NCI-H1436 treated with DMSO at 0.1 percent for 48 hours (cell line): ENCODE measurements around the gene SETBP1.
A peak's percentile ranks its signal among the peaks of the same experiment; 100 is the strongest.

Experiments used
- DNase-seq: peaks from one replicate; lab custom pipeline; 2025; lab: John Stamatoyannopoulos, UW

The SETBP1 gene

DNA sequence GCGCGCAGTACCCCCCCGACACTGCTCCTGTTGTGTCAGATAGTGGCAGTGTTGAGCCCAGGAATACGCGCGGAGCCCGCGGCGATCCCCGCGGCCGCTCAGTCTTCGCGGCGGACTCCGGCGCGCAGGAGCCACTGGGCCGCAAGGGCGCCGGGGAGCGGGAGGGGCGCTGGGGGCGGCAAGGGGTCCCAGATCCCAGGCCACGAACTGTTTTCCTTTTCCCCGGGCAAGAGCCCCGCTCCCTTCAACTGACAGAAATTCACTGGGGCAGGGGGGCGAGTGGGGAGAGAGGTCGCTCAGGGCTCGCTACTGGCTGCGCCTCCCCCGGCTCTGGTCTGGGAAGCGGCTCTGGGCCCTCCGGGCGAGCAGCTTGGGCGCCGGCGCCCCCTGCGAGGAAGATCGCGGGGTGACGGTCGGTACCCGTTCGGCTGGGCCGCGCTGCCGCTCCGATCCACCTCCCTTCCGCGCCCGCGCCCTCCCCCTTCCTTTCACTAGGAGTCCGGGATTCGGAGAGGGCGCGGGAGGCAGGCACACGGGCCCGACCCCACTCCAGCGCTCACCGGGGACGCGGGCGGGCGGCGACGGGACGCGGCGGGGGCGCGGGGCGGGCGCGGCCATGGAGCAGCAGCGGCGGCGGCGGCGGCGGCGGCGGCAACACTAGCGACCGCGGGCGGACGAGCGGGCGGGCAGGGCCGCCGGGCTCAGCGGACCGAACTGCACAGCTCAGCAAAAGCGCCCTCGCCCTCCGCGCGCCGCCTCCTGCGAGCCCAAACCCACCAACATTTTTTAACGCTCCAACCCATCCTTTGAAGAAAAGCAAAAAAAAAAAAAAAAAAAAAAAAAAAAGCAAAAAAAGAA is 1.4 kb upstream of the SETBP1 start:
- DNase-seq, result peak; percentile 71

DNA sequence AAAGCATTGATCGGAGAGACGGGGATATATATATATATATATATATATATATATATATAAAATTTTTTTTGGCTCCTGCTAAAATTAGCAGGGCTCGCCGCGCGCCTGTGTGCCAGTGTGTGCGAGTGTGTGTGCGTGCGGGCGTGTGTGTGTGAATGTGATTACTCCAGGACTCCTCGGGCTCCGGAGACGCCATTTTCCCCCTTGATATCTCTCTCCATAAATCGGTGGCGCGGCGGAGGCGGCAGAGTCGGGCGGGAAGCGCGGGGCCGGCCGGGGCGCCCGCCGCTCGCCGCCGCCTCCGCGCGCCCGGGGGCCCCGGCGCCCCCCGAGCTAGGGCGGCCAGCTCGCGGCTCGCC is 795 bp upstream of the SETBP1 start:
- DNase-seq, result no peak

DNA sequence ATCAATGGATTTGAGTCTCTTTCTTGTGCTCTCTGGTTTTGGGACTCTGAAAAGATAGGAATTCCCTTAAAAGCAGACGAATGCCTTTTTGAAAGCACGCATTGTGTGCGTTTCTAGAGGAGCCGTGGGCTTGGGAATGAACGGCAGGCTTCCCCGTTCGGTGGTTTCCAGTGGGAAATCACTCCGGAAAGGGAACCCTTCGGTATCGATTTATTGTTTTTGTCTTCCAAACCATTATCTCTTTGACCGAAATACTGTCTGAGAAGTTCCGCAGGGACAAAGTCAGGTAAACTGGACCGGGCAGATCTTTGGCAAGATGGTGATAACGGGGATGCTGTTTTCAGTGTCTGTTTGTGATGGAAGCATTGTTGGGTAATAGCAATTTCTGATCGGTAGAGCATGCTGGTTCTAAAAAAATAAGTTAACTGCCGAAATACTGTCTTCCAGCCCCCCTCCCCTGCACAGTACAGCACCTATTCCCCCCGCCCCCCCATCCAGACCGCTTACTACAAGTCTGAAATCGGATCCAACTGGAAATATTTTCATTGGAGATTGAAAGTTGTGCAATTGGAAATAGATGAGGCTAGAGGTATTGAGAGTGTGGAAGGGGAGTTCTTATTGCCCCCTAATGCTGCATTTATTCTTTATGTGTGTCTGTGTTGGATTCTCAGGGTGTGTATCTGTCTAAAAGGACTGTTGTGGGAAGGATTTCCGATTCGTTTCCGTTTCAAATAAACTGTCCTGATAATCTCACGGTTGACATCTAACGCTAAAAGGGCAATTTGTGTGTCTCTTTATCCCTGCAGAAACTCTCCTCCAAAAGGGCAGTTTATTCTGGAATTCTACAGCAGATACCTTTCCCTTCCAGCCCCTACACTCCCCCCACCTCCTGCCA is 635 bp downstream of the SETBP1 start:
- no peak for DNase-seq

DNA sequence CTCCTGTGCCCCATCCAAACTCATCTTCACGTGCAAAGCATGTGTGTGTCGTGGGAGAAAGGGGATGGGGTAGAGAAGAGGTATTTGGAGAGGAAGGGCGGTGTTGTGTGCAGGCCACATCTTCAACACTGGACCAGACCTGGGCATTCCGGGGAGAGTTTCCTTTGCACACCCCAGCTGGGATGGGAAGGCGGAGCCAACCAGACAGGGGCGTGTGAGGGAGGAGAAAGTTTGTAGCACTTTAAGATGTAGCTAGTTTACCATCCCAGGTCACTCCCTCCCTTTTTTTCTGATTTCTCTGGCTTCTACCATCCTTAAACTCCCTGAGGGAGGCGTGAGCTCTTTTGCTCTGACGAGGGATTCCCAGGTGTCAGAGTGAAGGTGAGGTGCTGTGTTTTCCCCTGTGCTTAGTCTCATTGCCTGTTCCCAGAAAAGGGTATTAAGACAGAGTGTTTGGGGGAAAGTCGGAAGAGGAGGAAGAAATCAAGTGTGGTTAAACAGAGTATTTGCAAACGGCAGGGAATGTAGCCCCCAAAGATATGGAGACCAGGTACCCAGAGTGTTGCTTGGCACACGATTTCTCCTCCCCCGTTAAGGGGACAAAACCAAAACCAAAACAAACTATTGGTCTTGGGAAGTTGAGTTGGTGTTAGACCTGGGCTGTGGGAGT is 1.6 kb downstream of the SETBP1 start:
- DNase-seq, result no peak

DNA sequence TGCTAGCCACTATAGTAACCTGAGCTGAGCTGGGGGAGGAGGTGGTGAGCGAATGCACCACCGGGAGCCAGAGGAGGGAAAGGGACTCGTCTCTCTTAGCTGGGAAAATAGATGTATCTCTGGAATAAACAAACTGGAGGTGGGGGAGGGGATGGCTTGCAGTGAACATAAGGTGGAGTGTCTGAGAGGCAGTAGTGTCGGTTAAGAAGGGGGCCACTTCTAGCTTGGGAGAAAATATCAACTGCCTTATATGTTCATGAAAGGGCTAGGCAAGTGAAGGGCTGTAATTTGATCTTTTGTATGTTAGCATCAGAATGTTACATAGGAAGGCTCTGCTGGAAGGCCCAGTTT is 2.2 kb downstream of the SETBP1 start:
- DNase-seq, result peak; percentile 13

DNA sequence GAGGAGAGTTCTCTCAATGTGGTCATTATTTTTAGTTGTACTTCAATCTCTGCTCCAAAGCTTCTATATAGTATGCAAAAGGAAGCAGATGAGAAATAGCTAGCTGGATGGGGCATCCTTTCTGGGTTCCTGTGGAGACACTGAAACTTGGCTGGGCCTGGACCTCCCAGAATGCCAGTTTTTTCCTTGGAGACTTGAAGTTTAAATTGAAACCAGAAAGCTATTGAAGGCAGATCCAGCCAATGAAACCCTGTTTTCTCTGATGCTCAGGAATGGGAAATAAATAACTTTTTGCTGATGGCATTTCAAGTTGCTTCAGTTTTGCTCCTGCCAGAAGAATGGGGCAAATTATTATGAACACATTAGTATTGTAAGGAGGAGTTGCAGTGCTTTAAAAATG is 2.9 kb downstream of the SETBP1 start:
- no peak for DNase-seq

DNA sequence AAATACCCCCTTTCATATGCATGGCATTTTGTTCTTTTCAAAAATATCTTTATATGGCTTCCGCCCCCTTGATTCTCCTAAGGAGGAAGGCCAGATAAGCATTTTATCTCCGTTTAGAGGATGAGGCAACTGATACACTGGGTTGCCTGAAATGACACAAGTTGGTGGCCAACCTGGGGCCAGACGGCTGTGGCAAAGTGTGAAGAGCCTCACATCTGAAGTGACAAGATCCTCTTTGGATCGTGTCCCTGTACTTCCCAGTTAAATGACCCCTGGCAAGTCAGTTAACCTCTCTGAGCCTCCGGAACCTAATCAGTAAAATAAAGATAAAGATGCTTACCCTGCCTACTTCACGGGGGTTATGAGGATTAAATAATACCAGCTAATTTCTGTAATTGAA is 4.6 kb downstream of the SETBP1 start:
- DNase-seq, result no peak

DNA sequence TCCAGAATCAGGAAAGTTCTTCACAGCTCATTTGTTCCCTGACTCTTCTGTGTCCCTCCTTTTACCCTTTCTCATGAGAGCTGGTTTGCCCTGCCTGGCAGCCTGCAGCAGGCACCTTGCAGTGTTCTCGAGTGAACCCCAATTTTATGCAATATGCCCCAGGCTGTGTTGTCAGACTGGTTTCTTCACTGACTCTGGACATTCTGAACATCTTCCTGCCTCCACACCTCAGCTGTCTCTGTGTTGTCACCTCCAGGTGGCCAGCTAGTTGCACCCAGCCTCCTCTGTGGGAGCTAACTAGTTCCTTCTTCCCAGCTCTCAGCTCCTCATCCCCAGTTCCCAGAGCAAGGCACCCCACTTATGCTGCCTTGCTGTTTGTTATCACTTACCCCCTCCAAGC is 5.5 kb downstream of the SETBP1 start:
- no peak for DNase-seq

DNA sequence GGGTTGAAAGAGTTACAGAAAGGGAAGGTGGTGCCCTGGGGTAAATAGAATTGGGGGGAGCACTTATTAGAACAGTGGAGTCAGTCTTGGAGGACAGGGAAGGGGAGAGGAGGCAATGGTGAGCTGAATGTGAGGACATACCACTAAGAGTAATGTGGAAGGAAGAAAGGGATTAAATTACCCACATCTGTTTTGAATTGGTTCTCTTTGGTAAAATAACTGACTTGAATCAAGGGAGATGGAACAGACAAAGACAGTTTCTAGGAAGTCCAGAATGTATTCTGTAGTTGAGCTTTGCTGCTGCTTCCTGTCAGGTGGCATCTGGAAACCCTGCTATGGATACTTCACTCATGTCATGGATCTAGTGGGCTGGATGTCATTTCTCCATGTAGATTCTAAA is 6.7 kb downstream of the SETBP1 start:
- no peak for DNase-seq

DNA sequence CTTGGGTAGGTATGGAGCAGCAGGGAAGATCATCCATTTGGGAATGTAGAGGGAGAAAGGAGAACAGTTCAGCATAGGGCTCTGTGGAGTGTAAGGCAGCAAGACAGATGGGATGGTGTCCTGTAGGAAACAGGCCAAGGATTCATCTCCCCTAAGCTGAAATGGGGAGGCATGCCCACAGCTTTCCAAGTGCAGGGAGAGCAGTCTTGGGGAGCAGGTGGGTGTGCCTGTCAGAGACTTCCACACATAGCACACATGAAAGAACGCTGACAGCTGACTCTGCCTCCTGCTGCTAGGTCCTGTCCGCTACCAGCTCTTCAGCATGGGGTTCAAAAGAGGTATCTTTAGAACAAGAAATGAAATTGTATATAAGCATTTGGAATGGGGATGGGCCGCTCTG is 9.0 kb downstream of the SETBP1 start:
- DNase-seq, result no peak

DNA sequence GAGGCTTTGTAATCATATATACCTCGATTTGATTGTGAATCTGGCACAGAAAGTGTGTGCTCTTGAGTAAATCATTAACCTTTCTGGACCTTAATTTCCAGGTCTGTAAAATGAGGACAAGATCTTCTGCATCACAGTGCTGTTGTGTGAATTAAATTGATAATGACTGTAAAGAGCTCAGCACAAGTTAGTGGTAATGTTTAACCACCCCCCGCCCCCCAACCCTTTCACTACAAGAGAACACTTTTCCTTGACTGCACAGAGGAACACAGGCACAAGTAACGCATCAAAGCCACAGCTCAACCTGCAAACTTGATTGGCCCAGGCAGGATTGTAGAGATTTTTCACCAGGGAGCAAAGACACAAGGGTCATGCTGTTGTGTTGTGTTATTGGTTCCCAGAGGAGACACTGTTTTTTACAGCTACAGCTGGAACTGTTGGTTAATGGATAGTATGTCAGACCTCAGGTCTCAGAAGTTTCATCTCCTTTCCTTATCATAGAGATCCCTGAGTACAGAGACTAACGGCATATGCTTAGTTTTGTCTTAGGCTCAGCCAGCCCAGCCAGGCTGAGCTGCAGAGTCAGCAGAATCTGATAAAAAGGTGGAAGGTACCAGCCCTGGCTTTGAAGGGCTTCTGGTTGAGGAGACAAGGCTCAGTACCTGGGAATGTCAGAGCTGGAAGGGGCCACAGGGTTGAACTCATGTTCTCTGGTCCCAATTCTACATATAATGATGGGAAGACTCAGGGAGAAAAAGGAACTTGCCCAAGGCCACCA is 10.6 kb downstream of the SETBP1 start:
- DNase-seq, result no peak

DNA sequence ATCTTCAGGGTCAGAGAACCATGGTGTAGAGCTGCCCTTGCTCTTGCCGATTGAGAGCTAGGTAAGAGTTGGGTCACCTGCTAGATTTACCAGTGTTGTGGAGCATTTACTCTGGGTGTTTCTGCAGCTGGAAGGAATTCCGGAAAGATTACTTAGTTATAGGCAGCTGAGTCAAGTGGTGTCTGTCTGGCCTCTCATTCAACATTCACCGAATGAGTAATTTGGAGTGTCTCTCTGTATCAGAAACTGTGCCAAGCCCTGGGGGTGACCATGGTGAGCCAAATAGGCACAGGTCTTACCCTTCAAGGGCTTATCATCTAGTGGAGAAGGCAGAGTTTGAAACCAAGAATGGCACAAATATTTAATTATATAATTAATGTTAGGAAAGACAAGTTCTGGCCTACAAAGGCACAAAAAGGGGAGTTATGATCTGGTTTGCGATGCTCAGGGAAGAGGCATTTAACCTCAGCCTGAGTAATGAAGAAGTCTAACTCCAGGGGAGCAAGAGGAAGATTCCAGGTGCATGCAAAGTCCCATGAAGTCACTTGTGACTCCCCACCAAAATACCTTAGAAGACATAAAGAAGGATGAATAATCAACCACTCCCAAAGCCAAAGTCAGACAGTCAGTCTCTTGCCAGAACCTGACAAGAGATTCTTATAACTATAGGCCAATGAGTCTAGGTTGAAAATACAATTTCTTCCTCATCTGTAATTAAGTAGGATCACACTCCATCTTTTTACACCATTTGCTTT is 12.5 kb downstream of the SETBP1 start:
- DNase-seq, result no peak

DNA sequence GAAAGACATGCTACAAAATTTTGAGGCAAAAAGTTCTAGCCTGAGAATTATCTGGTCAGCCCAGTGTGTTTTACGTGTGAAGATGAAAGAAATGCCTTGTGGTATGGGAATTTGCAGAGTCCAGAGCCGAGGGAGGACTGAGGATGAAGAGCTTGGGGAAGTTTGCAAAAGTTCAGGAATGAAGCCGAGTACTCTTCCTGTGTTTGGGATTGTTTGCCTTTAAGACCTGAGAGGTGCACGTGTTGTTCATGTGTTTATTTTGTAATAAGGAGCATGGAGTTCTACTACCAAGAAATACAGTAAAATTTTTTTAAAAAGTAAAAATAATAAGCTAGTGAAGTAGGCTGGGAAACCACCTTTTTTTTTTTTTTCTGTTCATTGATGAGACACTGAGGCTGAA is 14.8 kb downstream of the SETBP1 start:
- no peak for DNase-seq

DNA sequence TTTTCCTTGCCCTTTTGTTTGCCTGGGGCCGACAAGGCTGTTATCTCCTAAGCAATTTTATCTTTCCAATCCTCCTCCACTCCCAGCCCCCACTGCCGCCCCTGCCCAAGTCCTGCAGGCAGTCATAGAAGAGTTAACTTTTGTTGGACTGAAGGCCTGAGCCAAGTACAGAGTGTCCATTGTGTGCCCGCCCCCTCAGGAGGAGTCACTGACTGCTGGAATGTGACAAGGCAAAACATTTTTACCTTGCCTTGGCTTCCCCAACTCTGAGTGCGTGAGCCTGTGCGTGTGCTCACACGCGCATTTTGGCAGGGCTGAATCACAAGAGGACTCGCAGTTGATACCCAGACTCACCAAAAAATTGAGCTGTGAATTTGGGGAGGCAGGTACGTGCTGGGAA is 16.2 kb downstream of the SETBP1 start:
- no peak for DNase-seq

DNA sequence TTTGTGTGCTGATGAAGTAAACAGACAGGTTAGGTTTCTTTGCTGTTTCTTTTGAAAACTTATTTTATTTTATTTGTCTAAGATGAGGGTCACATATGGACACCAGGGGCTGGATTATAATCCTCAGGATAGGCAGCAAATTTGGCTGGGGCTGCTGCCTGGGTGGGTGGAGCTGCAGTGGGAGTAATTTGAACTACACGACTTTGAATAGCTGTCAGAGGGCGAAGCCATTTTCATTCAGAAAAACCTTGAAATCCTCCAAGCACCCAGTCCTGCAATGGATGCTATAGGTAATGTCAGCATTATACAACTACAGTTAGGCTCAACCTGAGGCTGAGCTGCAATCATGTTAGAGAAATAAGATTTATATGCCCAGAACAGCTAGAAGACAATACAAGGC is 16.6 kb downstream of the SETBP1 start:
- no peak for DNase-seq

DNA sequence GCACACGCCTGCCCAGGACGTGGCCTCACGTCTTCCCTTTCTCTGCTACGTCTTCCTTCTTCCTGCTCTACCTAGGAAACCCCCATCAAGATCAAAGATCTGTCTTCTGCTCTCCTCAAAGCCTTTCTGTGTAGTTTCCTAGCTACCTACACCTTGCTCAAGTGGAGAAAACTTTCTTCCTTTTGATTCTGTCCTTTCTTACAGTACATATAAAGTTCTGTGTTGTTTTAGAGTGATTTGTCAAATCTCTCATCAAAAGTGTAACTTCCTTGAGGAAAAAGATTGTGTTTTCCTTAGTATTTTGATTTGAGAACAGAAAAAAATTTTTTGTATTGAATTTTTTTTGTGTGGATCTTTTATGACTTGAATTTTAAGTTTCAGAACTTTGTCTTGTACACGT is 17.8 kb downstream of the SETBP1 start:
- DNase-seq, result no peak

DNA sequence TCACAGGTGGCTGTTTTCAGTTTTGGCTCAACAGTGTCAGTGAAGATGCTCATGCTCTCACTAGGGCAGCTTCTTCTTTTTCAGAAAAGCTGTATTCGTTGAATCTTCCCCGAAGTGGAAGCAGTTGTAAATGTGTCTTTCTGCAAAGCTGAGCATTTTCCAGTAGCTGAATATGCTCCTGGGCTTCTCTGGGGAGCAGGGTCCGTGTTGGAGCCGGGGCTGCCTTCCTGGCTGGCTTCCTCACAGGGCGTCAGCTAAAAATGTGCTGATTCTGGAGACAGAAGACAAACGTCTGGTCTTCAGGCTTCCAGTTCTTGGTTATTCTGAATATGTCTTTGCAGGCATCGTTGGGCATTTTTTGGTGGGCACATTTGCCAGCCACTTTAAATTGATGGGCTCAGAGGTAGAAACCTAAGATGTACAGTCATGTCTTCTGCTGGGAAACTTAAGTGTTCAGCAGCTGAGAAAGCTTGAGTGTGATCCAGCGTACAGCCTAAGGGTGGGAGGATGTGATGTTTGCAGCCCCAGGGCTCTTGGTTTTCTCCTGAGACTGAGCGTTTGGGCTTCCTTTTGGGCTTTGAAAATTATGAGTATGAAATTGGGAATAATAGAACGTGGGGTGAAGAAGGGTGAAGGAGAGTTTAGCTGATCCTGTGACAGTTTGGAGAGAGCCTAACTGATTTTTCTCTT is 19.0 kb downstream of the SETBP1 start:
- no peak for DNase-seq

DNA sequence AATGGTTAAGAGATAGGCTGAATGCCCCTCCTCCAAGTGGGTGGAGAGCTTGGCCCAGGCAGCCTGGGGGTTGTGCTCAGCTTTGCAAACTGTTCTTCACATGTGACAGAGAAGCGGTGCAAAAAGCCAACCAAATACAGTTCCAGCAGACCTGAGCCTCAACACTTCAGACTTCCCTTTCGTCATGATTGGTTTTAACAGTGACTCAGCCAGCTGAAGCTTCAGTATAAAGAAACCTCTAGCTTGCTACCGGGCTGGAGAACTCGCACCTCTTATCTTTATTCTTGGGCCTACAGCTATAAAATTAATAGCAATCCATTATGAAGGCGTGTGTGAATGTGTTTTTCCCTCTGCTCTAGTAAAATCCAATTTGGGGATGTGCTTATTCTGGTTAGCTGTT is 20.0 kb downstream of the SETBP1 start:
- DNase-seq, result no peak

DNA sequence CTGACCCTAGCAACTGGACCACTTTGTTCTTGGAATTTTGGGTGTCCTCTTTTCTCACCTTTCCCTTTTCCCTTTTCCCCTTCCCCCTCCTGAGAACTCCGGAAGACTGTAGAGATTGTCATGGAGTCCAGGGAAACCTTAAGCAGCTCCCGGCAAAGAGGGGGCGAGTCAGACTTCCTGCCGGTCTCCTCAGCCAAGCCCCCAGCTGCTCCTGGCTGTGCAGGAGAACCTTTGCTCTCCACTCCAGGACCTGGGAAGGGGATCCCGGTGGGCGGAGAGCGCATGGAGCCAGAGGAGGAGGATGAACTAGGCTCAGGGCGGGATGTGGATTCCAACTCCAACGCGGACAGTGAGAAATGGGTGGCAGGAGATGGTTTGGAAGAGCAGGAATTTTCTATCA is 20.5 kb downstream of the SETBP1 start:
- no peak for DNase-seq

DNA sequence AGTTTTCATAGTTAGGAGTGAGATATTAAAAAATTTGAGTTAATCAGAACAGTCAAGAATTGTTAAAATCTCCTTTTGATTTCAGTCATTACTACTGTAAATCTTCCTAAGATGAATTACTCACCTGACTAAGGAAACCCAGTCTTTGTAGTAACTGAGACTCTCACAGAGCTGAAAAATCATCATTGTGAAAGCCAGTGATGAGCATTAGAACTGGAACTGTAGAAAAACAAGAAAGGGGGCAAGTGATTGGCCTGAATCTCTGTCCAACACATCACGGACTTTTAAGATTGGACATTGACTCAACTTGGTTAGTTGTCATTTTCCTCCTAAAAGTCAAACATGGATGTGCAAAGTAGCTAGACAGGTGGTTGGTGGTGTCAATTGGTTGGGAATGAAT is 21.9 kb downstream of the SETBP1 start:
- DNase-seq, result no peak
